Astrocyte of the cerebellum (primary cell): ENCODE data around the gene RPS14.

Experiments
- DNase-seq: peaks from one replicate; pipeline ENCODE4 v3.0.0-alpha.2; 2011; ENCODE audit warnings: low read depth
- H3K4me3 ChIP-seq: 2 replicates; pipeline ENCODE4 v1.5.1; 2011; ENCODE audit warnings: mild to moderate bottlenecking, low read depth, low read length, moderate library complexity
- in situ Hi-C: cut with HindIII; loops from 2 replicates; pipeline ENCODE4 v1.10.0; 2017; ENCODE audit warnings: low sequenced_read_pairs
- TF ChIP-seq, protein P1 (sequence below): IDR thresholded peaks from 2 replicates; pipeline ENCODE4 v1.5.1; 2012; ENCODE audit warnings: low read length, low read depth, moderate library complexity, mild to moderate bottlenecking; ENCODE audit errors: missing control alignments

RPS14 gene

DNA sequence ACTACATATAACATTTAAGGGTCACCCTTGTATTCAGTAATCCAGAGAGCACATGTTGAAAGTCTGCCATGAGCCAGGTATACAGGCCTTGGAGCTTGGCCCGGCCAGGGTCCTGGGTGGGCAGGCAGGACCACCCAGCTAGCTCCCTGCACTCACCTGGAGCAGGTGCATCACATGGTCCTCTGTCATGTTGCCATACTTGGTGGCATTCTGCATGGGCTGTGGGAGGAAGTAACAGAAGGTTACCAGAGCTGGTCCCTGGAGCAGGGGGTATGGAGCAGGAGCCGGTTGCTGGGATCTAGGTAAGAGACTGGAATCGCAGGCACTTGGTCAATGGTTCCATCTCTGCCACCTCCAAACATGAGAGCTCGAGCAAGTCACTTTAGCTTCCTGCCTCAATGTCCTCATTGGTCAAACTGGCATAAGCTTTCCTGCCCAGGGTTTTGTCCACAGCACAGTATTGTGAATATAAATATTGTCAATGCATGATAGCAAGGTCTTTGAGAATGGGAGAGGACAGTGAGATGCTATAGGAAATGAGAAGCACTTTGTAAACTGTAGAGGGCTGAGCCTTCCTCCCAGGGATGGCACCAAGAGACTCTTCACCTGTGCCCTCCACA is 43.3 kb downstream of the RPS14 start:
- in situ Hi-C loops, result loop anchor here (10.0 kb wide), 1 partner anchor 59 kb away; no protein-coding TSS in a partner anchor
- DNase-seq, result no peak
- TF ChIP-seq, protein P1, sequence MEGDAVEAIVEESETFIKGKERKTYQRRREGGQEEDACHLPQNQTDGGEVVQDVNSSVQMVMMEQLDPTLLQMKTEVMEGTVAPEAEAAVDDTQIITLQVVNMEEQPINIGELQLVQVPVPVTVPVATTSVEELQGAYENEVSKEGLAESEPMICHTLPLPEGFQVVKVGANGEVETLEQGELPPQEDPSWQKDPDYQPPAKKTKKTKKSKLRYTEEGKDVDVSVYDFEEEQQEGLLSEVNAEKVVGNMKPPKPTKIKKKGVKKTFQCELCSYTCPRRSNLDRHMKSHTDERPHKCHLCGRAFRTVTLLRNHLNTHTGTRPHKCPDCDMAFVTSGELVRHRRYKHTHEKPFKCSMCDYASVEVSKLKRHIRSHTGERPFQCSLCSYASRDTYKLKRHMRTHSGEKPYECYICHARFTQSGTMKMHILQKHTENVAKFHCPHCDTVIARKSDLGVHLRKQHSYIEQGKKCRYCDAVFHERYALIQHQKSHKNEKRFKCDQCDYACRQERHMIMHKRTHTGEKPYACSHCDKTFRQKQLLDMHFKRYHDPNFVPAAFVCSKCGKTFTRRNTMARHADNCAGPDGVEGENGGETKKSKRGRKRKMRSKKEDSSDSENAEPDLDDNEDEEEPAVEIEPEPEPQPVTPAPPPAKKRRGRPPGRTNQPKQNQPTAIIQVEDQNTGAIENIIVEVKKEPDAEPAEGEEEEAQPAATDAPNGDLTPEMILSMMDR, result no peak
- no peak overlapping the region for H3K4me3 ChIP-seq

DNA sequence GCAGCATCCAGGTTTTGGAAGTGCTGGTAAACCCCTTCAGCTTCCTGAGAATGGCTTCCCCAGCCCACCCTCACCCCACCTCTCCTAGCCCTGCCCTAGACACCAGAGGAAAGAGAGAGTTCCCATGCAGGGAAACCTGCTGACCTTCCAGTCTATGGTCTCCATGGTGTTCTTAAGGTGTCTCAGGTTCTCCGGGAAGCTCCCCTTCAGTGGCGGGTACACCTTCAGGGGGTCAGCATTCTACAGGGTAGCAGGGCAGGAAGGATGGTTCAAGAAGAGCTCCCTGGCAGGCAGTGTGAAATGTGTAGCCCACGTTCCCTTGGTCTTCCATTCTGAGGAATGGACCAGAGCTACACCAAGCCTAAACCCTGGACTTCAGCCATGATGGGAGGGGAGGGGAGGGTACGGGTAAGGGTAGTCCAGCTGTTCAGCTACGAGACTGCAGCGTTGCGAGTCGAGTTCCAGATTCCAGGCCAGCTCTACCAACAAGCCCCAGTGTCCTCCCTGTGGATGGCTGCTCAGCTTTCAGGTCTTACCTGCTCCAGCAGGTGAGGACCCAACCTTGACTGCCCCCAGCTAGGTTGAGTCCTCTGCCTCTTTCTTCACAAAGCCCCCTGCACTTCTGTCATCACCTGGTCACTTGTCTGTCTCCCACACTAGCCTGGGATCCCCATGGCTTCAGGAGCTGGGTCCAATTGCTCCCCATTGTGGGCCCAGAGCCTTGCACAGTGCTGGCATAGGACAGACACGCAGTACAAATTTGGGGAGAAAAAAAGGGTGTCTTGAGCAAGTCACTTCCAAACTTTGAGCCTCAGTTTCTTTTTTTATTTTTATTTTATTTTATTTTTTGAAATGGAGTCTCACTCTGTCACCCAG is 44.4 kb downstream of the RPS14 start:
- TF ChIP-seq, protein P1, result no peak
- in situ Hi-C loops, result loop anchor here (10.0 kb wide), 1 partner anchor 60 kb away; no protein-coding TSS in a partner anchor
- no peak for DNase-seq
- H3K4me3 ChIP-seq, result no peak overlapping the region

- TF ChIP-seq, protein P1, result no peak
- no peak overlapping the region for H3K4me3 ChIP-seq
- in situ Hi-C loops, result loop anchor here (10.0 kb wide), 1 partner anchor 60 kb away; no protein-coding TSS in a partner anchor
- no peak for DNase-seq
Observed at GRCh38 chr5:150404535-150404934, 45.0 kb downstream of the RPS14 start.

DNA sequence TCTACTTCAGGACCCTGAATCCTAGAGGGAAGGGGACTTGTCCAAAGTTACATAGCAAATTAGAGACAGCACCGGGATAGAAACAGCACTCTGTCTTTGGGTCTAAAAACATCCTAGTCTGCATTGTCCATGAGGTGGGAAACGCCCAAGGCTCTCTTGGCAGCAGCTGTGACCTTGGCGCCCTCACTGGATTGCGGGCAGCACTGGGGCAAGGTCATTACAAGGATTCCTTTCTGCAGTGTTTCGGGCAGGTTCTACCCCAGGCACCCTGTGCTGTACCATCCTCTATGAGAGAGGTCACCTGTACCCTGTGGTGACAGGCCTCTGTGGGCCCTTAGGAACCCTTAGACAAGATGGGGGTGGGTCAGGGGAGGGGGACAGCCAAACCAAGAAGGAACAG is 45.4 kb downstream of the RPS14 start:
- no peak for DNase-seq
- TF ChIP-seq, protein P1, result no peak
- in situ Hi-C loops, result loop anchor here (10.0 kb wide), 1 partner anchor 61 kb away; no protein-coding TSS in a partner anchor
- no peak overlapping the region for H3K4me3 ChIP-seq

DNA sequence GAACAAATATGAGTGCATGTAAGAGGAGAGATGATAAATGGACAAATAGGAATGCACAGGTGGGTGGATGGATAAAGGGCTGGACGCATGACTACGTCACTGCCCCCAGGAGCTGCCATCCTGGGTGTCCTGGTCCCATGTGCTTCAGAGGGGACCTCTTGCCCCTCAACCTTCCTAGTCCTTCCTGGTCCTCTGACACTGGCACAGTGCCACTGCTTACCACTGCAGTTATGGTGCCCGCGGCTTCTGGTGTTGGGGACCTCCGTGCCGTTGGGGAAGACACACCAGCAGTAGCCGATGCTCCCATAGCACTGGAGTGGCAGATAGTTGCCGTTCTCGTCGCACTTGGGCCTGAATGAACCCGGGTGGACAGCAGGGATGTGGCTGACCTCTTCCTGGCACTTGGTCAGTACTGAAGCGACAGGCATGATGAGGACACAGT is 46.6 kb downstream of the RPS14 start:
- DNase-seq, result no peak
- TF ChIP-seq, protein P1, result no peak
- in situ Hi-C loops, result loop anchor here (10.0 kb wide), 1 partner anchor 62 kb away; no protein-coding TSS in a partner anchor
- H3K4me3 ChIP-seq, result no peak overlapping the region

DNA sequence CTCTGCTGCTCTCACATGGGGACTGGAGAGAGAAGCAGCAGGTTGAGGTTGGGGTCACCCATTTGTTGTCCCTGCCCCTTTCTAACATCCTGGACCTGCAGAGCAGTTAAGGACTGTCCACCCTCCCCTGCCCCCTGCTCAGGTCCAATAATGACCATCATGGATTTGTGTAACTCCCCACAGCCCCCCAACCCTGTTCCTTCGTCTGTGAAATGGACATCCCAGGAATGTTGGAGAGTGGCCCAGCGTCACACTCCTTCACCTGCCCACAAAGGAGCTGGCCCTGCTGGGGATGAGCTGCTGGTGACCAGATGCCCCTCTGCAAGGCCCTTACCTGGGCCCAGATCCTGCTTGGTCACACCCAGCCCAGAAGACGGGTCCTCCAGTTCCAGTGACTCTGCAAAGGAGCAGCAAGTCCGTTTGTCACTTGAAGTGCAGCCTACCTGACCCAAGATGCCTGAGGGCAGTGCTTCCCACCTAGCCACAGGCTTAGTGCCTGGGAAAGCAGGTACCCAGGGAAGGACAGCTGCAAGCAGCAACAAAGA is 47.2 kb downstream of the RPS14 start:
- TF ChIP-seq, protein P1, result no peak
- no peak overlapping the region for H3K4me3 ChIP-seq
- no peak for DNase-seq
- in situ Hi-C loops, result loop anchor here (10.0 kb wide), 1 partner anchor 62 kb away; no protein-coding TSS in a partner anchor
